ENCODE measurements around the gene FCRL1. TPM values are rescaled to one million over a fixed set of nuclear protein-coding genes. Genes with fewer than 3 reads are reported as not detected.

FCRL1 gene
- total RNA-seq, 1 donor, result not detected

DNA sequence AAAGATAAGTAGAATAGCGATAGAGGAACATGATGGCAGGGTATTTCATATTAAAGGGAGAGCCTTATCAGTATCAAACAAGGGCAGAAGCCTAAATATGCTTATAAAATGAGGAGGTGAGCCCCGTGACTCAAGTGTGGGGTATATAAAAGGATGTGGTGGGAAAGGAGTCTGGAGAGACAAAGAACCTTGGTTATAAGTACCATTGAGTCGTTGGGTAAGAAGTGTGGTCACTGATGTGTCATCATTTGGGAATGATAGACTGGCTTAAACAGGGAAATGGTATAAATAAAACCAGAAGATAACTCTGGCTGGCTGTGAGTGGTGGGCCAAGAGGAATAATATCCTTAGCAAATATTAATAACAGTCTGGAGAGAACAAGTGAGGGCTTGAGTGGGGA lies 32.6 kb upstream of the FCRL1 start:
- Histone ChIP-seq H3K27me3 (ENCODE audit: insufficient read depth, low read length) (no peaks in the 10 kb centered on the region), H2AFZ (ENCODE audit: low read length) (no peak overlapping the region), H3K27ac (ENCODE audit: low read depth, low read length) (no peak overlapping the region), H3K4me1 (ENCODE audit: insufficient read depth, low read length) (no peaks in the 10 kb centered on the region), H4K20me1 (ENCODE audit: insufficient read depth, low read length) (no peaks in the 10 kb centered on the region), H3K4me3 (ENCODE audit: insufficient read depth, low read length) (no peak overlapping the region), H3K79me2 (ENCODE audit: insufficient read depth, low read length) (no peaks in the 10 kb centered on the region), H3K4me2 (ENCODE audit: insufficient read depth, low read length) (no peak overlapping the region), H3K9me3 (ENCODE audit: low read depth, low read length) (no peaks in the 10 kb centered on the region), H3K36me3 (ENCODE audit: insufficient read depth, low read length) (no peaks in the 10 kb centered on the region)
- TF ChIP-seq, protein P1, sequence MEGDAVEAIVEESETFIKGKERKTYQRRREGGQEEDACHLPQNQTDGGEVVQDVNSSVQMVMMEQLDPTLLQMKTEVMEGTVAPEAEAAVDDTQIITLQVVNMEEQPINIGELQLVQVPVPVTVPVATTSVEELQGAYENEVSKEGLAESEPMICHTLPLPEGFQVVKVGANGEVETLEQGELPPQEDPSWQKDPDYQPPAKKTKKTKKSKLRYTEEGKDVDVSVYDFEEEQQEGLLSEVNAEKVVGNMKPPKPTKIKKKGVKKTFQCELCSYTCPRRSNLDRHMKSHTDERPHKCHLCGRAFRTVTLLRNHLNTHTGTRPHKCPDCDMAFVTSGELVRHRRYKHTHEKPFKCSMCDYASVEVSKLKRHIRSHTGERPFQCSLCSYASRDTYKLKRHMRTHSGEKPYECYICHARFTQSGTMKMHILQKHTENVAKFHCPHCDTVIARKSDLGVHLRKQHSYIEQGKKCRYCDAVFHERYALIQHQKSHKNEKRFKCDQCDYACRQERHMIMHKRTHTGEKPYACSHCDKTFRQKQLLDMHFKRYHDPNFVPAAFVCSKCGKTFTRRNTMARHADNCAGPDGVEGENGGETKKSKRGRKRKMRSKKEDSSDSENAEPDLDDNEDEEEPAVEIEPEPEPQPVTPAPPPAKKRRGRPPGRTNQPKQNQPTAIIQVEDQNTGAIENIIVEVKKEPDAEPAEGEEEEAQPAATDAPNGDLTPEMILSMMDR (IDR thresholded peaks at IDR 0.05; ENCODE audit: extremely low read depth, low read depth, low read length), result no peak
- DNase-seq (ENCODE audit: insufficient read length, low spot score, missing footprints), result no peak

DNA sequence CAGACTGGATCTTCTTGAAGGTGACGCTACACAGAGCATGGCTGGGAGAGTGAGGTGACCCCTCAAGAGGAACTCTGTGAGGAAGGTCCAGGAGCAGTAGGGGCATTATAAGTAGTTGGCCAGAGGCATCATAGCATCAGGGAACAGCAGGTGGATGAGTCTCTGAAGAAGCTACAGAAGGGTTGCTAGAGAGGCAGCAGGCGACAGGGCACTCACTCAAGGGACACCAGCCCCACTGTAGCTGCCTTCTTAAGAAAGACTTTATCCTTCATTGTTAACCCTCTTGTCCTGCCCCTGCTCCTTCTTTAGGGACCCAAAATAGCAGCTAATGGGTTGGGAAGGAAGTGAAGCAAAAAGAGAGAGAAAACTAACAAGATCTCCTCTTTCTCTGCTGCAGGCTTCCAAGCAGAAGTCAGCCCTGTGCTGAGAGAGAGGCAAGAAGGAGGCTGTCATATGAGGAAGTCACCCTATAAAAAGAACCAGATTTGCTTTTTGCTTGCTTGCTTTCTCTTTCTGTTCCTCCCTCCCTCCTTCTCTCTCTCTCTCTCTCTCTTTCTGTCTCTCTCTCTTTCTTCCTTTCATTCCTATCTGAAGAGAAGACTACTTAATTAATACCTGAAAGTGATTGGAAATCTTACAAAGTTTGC lies 29.4 kb upstream of the FCRL1 start:
- H3K4me1 ChIP-seq (ENCODE audit: insufficient read depth, low read length), result no peaks in the 10 kb centered on the region
- TF ChIP-seq, protein P1 (IDR thresholded peaks at IDR 0.05; ENCODE audit: extremely low read depth, low read depth, low read length), result no peak
- no peaks in the 10 kb centered on the region for H3K9me3 ChIP-seq (ENCODE audit: low read depth, low read length)
- DNase-seq (ENCODE audit: insufficient read length, low spot score, missing footprints), result no peak
- H3K36me3 ChIP-seq (ENCODE audit: insufficient read depth, low read length), result no peaks in the 10 kb centered on the region
- no peaks in the 10 kb centered on the region for H3K79me2 ChIP-seq (ENCODE audit: insufficient read depth, low read length)
- no peaks in the 10 kb centered on the region for H3K27me3 ChIP-seq (ENCODE audit: insufficient read depth, low read length)
- H3K4me3 ChIP-seq (ENCODE audit: insufficient read depth, low read length), result no peak overlapping the region
- H2AFZ ChIP-seq (ENCODE audit: low read length), result no peak overlapping the region
- H3K4me2 ChIP-seq (ENCODE audit: insufficient read depth, low read length), result no peak overlapping the region
- no peaks in the 10 kb centered on the region for H4K20me1 ChIP-seq (ENCODE audit: insufficient read depth, low read length)
- no peak overlapping the region for H3K27ac ChIP-seq (ENCODE audit: low read depth, low read length)

DNA sequence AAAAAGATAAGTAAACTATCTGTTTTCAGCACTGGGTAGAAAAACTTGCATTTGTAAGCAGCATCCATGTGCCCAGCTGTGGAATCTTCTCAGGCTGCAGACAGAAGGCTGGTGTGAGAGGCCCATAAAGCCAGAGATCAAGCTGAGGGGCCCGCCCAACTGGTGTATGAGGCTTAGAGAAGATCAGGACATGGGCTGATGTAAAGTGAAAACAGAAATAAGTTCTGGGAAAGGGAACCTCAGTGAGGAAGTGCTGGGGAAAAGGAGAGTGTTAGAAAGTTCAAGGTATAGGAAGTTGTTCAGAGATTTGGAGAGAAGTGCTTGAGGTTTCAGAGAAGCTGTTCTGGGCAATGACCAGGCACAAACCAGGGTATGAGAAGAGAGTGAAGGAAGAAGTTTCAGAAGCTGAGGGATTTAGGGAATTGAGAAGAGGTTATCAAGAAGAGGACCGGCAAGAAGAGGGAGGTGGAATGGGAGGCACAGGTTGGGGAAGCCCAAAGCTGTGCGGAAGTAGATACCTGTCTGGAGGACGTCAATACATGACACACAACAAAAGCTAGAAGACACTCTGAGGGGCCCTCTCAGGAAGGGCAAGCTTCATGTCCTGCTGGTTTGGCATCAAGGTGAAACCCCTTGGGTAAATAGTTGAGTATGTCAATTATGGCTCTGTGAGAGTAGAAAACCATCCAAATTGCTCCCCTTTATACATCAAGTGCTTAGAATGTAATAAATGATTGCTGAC lies 24.3 kb upstream of the FCRL1 start:
- no peak for DNase-seq (ENCODE audit: insufficient read length, low spot score, missing footprints)
- Histone ChIP-seq H3K4me1 (ENCODE audit: insufficient read depth, low read length) (no peaks in the 10 kb centered on the region), H3K36me3 (ENCODE audit: insufficient read depth, low read length) (no peaks in the 10 kb centered on the region), H3K4me2 (ENCODE audit: insufficient read depth, low read length) (no peak overlapping the region), H3K79me2 (ENCODE audit: insufficient read depth, low read length) (no peaks in the 10 kb centered on the region), H3K9me3 (ENCODE audit: low read depth, low read length) (no peaks in the 10 kb centered on the region), H2AFZ (ENCODE audit: low read length) (no peak overlapping the region), H3K27me3 (ENCODE audit: insufficient read depth, low read length) (no peaks in the 10 kb centered on the region), H3K4me3 (ENCODE audit: insufficient read depth, low read length) (no peak overlapping the region), H3K27ac (ENCODE audit: low read depth, low read length) (no peak overlapping the region), H4K20me1 (ENCODE audit: insufficient read depth, low read length) (no peaks in the 10 kb centered on the region)
- TF ChIP-seq, protein P1 (IDR thresholded peaks at IDR 0.05; ENCODE audit: extremely low read depth, low read depth, low read length), result no peak

DNA sequence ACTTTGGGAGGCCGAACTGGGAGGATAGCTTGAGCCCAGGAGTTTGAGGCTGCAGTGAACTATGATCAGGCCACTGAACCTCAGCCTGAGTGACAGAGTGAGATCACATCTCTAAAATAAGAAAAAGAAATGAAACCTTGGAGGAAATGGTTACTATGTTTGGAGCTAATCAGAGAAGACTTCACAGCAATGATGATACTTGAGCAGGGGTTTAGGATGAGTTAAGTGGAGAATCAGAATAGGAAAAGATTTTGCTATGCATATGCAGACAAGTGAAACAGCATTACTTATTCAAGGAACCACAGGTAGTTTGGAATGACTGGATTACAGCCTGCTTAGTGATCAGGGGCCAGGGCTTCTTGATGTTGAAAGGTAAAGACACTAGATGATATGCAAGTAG lies 23.0 kb upstream of the FCRL1 start:
- Histone ChIP-seq H3K79me2 (ENCODE audit: insufficient read depth, low read length) (no peaks in the 10 kb centered on the region), H3K27ac (ENCODE audit: low read depth, low read length) (no peak overlapping the region), H2AFZ (ENCODE audit: low read length) (no peak overlapping the region), H3K9me3 (ENCODE audit: low read depth, low read length) (no peaks in the 10 kb centered on the region), H3K4me2 (ENCODE audit: insufficient read depth, low read length) (no peak overlapping the region), H3K36me3 (ENCODE audit: insufficient read depth, low read length) (no peaks in the 10 kb centered on the region), H3K4me3 (ENCODE audit: insufficient read depth, low read length) (no peak overlapping the region), H4K20me1 (ENCODE audit: insufficient read depth, low read length) (no peaks in the 10 kb centered on the region), H3K4me1 (ENCODE audit: insufficient read depth, low read length) (no peaks in the 10 kb centered on the region), H3K27me3 (ENCODE audit: insufficient read depth, low read length) (no peaks in the 10 kb centered on the region)
- DNase-seq (ENCODE audit: insufficient read length, low spot score, missing footprints), result no peak
- TF ChIP-seq, protein P1 (IDR thresholded peaks at IDR 0.05; ENCODE audit: extremely low read depth, low read depth, low read length), result no peak
